Activated naive CD4-positive, alpha-beta T cell treated with anti-CD3 and anti-CD28 coated beads for 36 hours (primary cell): ENCODE measurements around the gene LETM1. TPM values are rescaled to one million over a fixed set of nuclear protein-coding genes. Genes with fewer than 3 reads are reported as not detected.

Experiments
- CTCF ChIA-PET: fragments of 350-600 bp; sonication (Branson Sonifier 250); formaldehyde crosslinking; loops from one replicate; lab custom pipeline; 2021; ENCODE audit warnings: antibody characterized with exemption; lab: Charles Lee
- DNase-seq: peaks from one replicate; pipeline ENCODE4 v3.0.0-alpha.2; 2020
- H3K27ac Mint-ChIP-seq: one replicate; pipeline ENCODE4 v1.8.0; 2021; ENCODE audit warnings: mild to moderate bottlenecking, mixed read lengths
- H3K27me3 Mint-ChIP-seq: one replicate; pipeline ENCODE4 v1.8.0; 2021; ENCODE audit warnings: low read depth, mixed read lengths
- H3K36me3 Mint-ChIP-seq: one replicate; pipeline ENCODE4 v1.8.0; 2021; ENCODE audit warnings: low read depth, mixed read lengths
- H3K4me1 Mint-ChIP-seq: one replicate; pipeline ENCODE4 v1.8.0; 2021; ENCODE audit warnings: low read depth, mixed read lengths
- H3K4me3 Mint-ChIP-seq: one replicate; pipeline ENCODE4 v1.8.0; 2021; ENCODE audit warnings: mild to moderate bottlenecking, moderate library complexity, mixed read lengths
- H3K9me3 Mint-ChIP-seq: one replicate; pipeline ENCODE4 v1.8.0; 2021; ENCODE audit warnings: mixed read lengths
- intact Hi-C: fragments of 100-400 bp; cut with micrococcal nuclease; formaldehyde crosslinking; loops from one replicate; pipeline ENCODE4 v1.15.1; 2023
- total RNA-seq, 2 experiments: library from RNA; stranded (reverse); gene quantifications; one replicate each; pipeline ENCODE4 v1.2.3, GENCODE V29; 2021

Gene LETM1
- total RNA-seq, 2 experiments from 2014 or later = 36.3 to 40.5 TPM

GRCh38 chr4:1784789-1785591 lies 71.0 kb downstream of the LETM1 start:
- H3K4me3 Mint-ChIP-seq = no peak overlapping the region
- no peaks in the 10 kb centered on the region for H3K9me3 Mint-ChIP-seq
- CTCF ChIA-PET = interaction anchor here (0.6 kb wide), 1 partner anchor 11 kb away, joined by 3 read pairs; no protein-coding TSS in a partner anchor
- intact Hi-C loops = no loop called here
- no peaks in the 10 kb centered on the region for H3K4me1 Mint-ChIP-seq
- H3K27me3 Mint-ChIP-seq = no peaks in the 10 kb centered on the region
- no peak overlapping the region for H3K27ac Mint-ChIP-seq
- DNase-seq = no peak
- H3K36me3 Mint-ChIP-seq = no peaks in the 10 kb centered on the region

GRCh38 chr4:1784395-1784788 lies 71.6 kb downstream of the LETM1 start:
- intact Hi-C loops = no loop called here
- Mint-ChIP-seq H3K4me1 (no peaks in the 10 kb centered on the region), H3K9me3 (no peaks in the 10 kb centered on the region), H3K36me3 (no peaks in the 10 kb centered on the region), H3K27ac (no peak overlapping the region), H3K4me3 (no peak overlapping the region), H3K27me3 (no peaks in the 10 kb centered on the region)
- DNase-seq = no peak
- CTCF ChIA-PET = no interaction called here

GRCh38 chr4:1783970-1784369 lies 72.0 kb downstream of the LETM1 start:
- Mint-ChIP-seq H3K4me1 (no peaks in the 10 kb centered on the region), H3K36me3 (no peaks in the 10 kb centered on the region), H3K27me3 (no peaks in the 10 kb centered on the region), H3K9me3 (no peaks in the 10 kb centered on the region), H3K27ac (no peak overlapping the region), H3K4me3 (no peak overlapping the region)
- CTCF ChIA-PET = no interaction called here
- intact Hi-C loops = no loop called here
- DNase-seq = no peak

- Mint-ChIP-seq H3K36me3 (no peaks in the 10 kb centered on the region), H3K4me3 (no peak overlapping the region), H3K4me1 (no peaks in the 10 kb centered on the region), H3K9me3 (no peaks in the 10 kb centered on the region), H3K27ac (no peak overlapping the region), H3K27me3 (no peaks in the 10 kb centered on the region)
- intact Hi-C loops = no loop called here
- DNase-seq = no peak
- CTCF ChIA-PET = interaction anchor here (1.1 kb wide), 1 partner anchor 35 kb away, joined by 3 read pairs; no protein-coding TSS in a partner anchor
Measured at GRCh38 chr4:1783015-1783414, 72.9 kb downstream of the LETM1 start.

- intact Hi-C loops = no loop called here
- Mint-ChIP-seq H3K36me3 (no peaks in the 10 kb centered on the region), H3K4me3 (no peak overlapping the region), H3K27me3 (no peaks in the 10 kb centered on the region), H3K9me3 (no peaks in the 10 kb centered on the region), H3K27ac (no peak overlapping the region), H3K4me1 (no peaks in the 10 kb centered on the region)
- DNase-seq = no peak
- CTCF ChIA-PET = no interaction called here
Measured at GRCh38 chr4:1780435-1780834, 75.5 kb downstream of the LETM1 start.

- no peak for DNase-seq
- Mint-ChIP-seq H3K4me1 (no peaks in the 10 kb centered on the region), H3K36me3 (no peaks in the 10 kb centered on the region), H3K27ac (no peak overlapping the region), H3K9me3 (no peaks in the 10 kb centered on the region), H3K27me3 (no peaks in the 10 kb centered on the region), H3K4me3 (no peak overlapping the region)
- CTCF ChIA-PET = no interaction called here
- intact Hi-C loops = no loop called here
Measured at GRCh38 chr4:1779588-1780382, 76.2 kb downstream of the LETM1 start.

GRCh38 chr4:1778642-1779392 lies 77.1 kb downstream of the LETM1 start:
- no peaks in the 10 kb centered on the region for H3K9me3 Mint-ChIP-seq
- H3K27me3 Mint-ChIP-seq = no peaks in the 10 kb centered on the region
- DNase-seq = no peak
- no peaks in the 10 kb centered on the region for H3K36me3 Mint-ChIP-seq
- CTCF ChIA-PET = interaction anchor here (1.6 kb wide), 1 partner anchor 31 kb away, joined by 5 read pairs; no protein-coding TSS in a partner anchor
- intact Hi-C loops = no loop called here
- H3K27ac Mint-ChIP-seq = no peak overlapping the region
- H3K4me3 Mint-ChIP-seq = no peak overlapping the region
- H3K4me1 Mint-ChIP-seq = no peaks in the 10 kb centered on the region

GRCh38 chr4:1777822-1778641 lies 77.9 kb downstream of the LETM1 start:
- CTCF ChIA-PET = interaction anchor here (1.6 kb wide), 1 partner anchor 30 kb away, joined by 5 read pairs; no protein-coding TSS in a partner anchor
- DNase-seq = no peak
- Mint-ChIP-seq H3K4me1 (no peaks in the 10 kb centered on the region), H3K4me3 (no peak overlapping the region), H3K36me3 (no peaks in the 10 kb centered on the region), H3K9me3 (no peaks in the 10 kb centered on the region), H3K27ac (no peak overlapping the region), H3K27me3 (no peaks in the 10 kb centered on the region)
- intact Hi-C loops = no loop called here

GRCh38 chr4:1776521-1777161 lies 79.3 kb downstream of the LETM1 start:
- Mint-ChIP-seq H3K36me3 (no peaks in the 10 kb centered on the region), H3K9me3 (no peaks in the 10 kb centered on the region), H3K4me1 (peaks cover 2% of the 10 kb centered on the region), H3K4me3 (no peak overlapping the region), H3K27ac (no peak overlapping the region), H3K27me3 (no peaks in the 10 kb centered on the region)
- intact Hi-C loops = no loop called here
- CTCF ChIA-PET = interaction anchor here (1.6 kb wide), 1 partner anchor 29 kb away, joined by 5 read pairs; no protein-coding TSS in a partner anchor
- no peak for DNase-seq

- H3K4me1 Mint-ChIP-seq = peaks cover 2% of the 10 kb centered on the region
- intact Hi-C loops = no loop called here
- H3K4me3 Mint-ChIP-seq = no peak overlapping the region
- no peak overlapping the region for H3K27ac Mint-ChIP-seq
- CTCF ChIA-PET = no interaction called here
- no peaks in the 10 kb centered on the region for H3K27me3 Mint-ChIP-seq
- no peaks in the 10 kb centered on the region for H3K36me3 Mint-ChIP-seq
- DNase-seq = no peak
- no peaks in the 10 kb centered on the region for H3K9me3 Mint-ChIP-seq
Measured at GRCh38 chr4:1775731-1776500, 80.0 kb downstream of the LETM1 start.

GRCh38 chr4:1773754-1774153 lies 82.2 kb downstream of the LETM1 start:
- DNase-seq = no peak
- H3K36me3 Mint-ChIP-seq = no peaks in the 10 kb centered on the region
- no peak overlapping the region for H3K4me3 Mint-ChIP-seq
- H3K27me3 Mint-ChIP-seq = no peaks in the 10 kb centered on the region
- no peaks in the 10 kb centered on the region for H3K9me3 Mint-ChIP-seq
- CTCF ChIA-PET = interaction anchor here (0.7 kb wide), 1 partner anchor 11 kb away, joined by 3 read pairs; no protein-coding TSS in a partner anchor
- intact Hi-C loops = no loop called here
- no peak overlapping the region for H3K27ac Mint-ChIP-seq
- peaks cover 2% of the 10 kb centered on the region for H3K4me1 Mint-ChIP-seq
